ENCODE measurements around the gene KIF6. TPM values are rescaled to one million over a fixed set of nuclear protein-coding genes. Genes with fewer than 3 reads are reported as not detected.

Gene KIF6
- total RNA-seq, 1 experiment from 2014 or later = 2.7 TPM

GRCh38 chr6:39298061-39298460 is 427.1 kb downstream of the KIF6 start:
- POLR2A ChIA-PET (ENCODE audit: low non-redundant PET) = no interaction called here
- Histone ChIP-seq H3K27me3 (replicated peaks; ENCODE audit: insufficient read depth, low read depth, low read length, poor library complexity) (peaks cover 24% of the 10 kb centered on the region), H3K36me3 (ENCODE audit: insufficient read depth, low read length, poor library complexity, severe bottlenecking) (no peaks in the 10 kb centered on the region), H3K27ac (ENCODE audit: low read depth, low read length, poor library complexity, severe bottlenecking) (no peak overlapping the region), H3K9me3 (ENCODE audit: low read depth, low read length, poor library complexity, severe bottlenecking) (no peaks in the 10 kb centered on the region), H3K4me1 (ENCODE audit: insufficient read depth, low read length, poor library complexity, severe bottlenecking) (no peaks in the 10 kb centered on the region), H3K4me3 (ENCODE audit: low read depth, low read length, poor library complexity, severe bottlenecking) (no peak overlapping the region)
- intact Hi-C loops (cut with micrococcal nuclease; ENCODE audit: unreplicated experiment) = no loop called here
- no TSS peak for BruUV-seq (replicated peaks)
- CTCF ChIA-PET = no interaction called here
- no peak for TF ChIP-seq CTCF (conservative IDR thresholded peaks at IDR 0.05; ENCODE audit: low read depth, low read length)
- no peak for TF ChIP-seq EZH2 (IDR thresholded peaks at IDR 0.05; ENCODE audit: borderline replicate concordance, low read depth, low read length, poor library complexity, severe bottlenecking)
- no peak for DNase-seq (ENCODE audit: low spot score)

GRCh38 chr6:39296745-39297640 is 428.2 kb downstream of the KIF6 start:
- H3K27me3 ChIP-seq (replicated peaks; ENCODE audit: insufficient read depth, low read depth, low read length, poor library complexity) = peaks cover 34% of the 10 kb centered on the region
- H3K27ac ChIP-seq (ENCODE audit: low read depth, low read length, poor library complexity, severe bottlenecking) = no peak overlapping the region
- no peak for DNase-seq (ENCODE audit: low spot score)
- intact Hi-C loops (cut with micrococcal nuclease; ENCODE audit: unreplicated experiment) = no loop called here
- H3K9me3 ChIP-seq (ENCODE audit: low read depth, low read length, poor library complexity, severe bottlenecking) = no peaks in the 10 kb centered on the region
- BruUV-seq (replicated peaks) = no TSS peak
- no peaks in the 10 kb centered on the region for H3K4me1 ChIP-seq (ENCODE audit: insufficient read depth, low read length, poor library complexity, severe bottlenecking)
- POLR2A ChIA-PET (ENCODE audit: low non-redundant PET) = no interaction called here
- CTCF ChIA-PET = no interaction called here
- H3K4me3 ChIP-seq (ENCODE audit: low read depth, low read length, poor library complexity, severe bottlenecking) = no peak overlapping the region
- TF ChIP-seq CTCF (conservative IDR thresholded peaks at IDR 0.05; ENCODE audit: low read depth, low read length) = no peak
- no peak for TF ChIP-seq EZH2 (IDR thresholded peaks at IDR 0.05; ENCODE audit: borderline replicate concordance, low read depth, low read length, poor library complexity, severe bottlenecking)
- H3K36me3 ChIP-seq (ENCODE audit: insufficient read depth, low read length, poor library complexity, severe bottlenecking) = no peaks in the 10 kb centered on the region

GRCh38 chr6:39295611-39296011 is 429.6 kb downstream of the KIF6 start:
- DNase-seq (ENCODE audit: low spot score) = no peak
- ChIA-PET POLR2A (ENCODE audit: low non-redundant PET) (no interaction called here), CTCF (no interaction called here)
- no TSS peak for BruUV-seq (replicated peaks)
- intact Hi-C loops (cut with micrococcal nuclease; ENCODE audit: unreplicated experiment) = no loop called here
- no peak for TF ChIP-seq EZH2 (IDR thresholded peaks at IDR 0.05; ENCODE audit: borderline replicate concordance, low read depth, low read length, poor library complexity, severe bottlenecking)
- no peak for TF ChIP-seq CTCF (conservative IDR thresholded peaks at IDR 0.05; ENCODE audit: low read depth, low read length)
- H3K4me3 ChIP-seq (ENCODE audit: low read depth, low read length, poor library complexity, severe bottlenecking) = no peak overlapping the region
- peaks cover 45% of the 10 kb centered on the region for H3K27me3 ChIP-seq (replicated peaks; ENCODE audit: insufficient read depth, low read depth, low read length, poor library complexity)
- H3K9me3 ChIP-seq (ENCODE audit: low read depth, low read length, poor library complexity, severe bottlenecking) = no peaks in the 10 kb centered on the region
- H3K27ac ChIP-seq (ENCODE audit: low read depth, low read length, poor library complexity, severe bottlenecking) = no peak overlapping the region
- H3K4me1 ChIP-seq (ENCODE audit: insufficient read depth, low read length, poor library complexity, severe bottlenecking) = no peaks in the 10 kb centered on the region
- no peaks in the 10 kb centered on the region for H3K36me3 ChIP-seq (ENCODE audit: insufficient read depth, low read length, poor library complexity, severe bottlenecking)
